C4-2B (cell line): ENCODE measurements around the gene TENM4.

Source experiments
- H3K27ac ChIP-seq: fragments of 450-650 bp; 2 replicates; pipeline ENCODE4 v1.5.1; 2017
- ZFX ChIP-seq: fragments of 450-650 bp; IDR thresholded peaks from 2 replicates; pipeline ENCODE4 v1.6.1; 2017
- TF ChIP-seq, protein P1 (sequence below): fragments of 450-650 bp; conservative IDR thresholded peaks from 2 replicates; pipeline ENCODE4 v1.5.1; 2017; ENCODE audit warnings: mild to moderate bottlenecking

TENM4 gene

DNA sequence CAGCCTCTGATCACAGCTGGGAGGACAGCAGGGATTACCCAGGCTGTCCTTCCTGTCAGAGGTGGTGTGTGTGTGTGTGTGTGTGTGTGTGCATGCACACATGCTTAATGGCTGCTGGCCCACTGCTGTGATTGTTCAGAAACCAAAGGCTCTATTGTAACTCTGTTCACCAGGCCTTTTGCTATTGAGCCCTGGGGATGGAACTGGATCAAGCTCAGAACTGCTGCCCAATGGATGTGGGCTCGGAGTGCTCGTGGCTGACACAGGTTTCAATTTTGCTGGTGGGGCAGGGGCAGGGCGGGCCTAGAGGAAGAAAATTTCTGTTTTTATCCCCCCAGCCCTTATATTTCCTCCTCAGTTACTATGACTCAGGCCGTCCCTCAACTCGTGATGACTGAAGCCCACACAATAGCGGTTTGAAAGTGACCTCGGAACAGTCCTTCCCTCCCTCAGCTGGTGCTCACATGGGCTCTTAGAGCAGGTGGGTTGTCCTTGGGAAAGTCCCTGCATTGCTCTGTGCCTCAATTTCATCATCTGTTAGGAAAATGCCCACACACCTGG lies 359.3 kb downstream of the TENM4 start:
- H3K27ac ChIP-seq = no peak overlapping the region
- TF ChIP-seq, protein P1, sequence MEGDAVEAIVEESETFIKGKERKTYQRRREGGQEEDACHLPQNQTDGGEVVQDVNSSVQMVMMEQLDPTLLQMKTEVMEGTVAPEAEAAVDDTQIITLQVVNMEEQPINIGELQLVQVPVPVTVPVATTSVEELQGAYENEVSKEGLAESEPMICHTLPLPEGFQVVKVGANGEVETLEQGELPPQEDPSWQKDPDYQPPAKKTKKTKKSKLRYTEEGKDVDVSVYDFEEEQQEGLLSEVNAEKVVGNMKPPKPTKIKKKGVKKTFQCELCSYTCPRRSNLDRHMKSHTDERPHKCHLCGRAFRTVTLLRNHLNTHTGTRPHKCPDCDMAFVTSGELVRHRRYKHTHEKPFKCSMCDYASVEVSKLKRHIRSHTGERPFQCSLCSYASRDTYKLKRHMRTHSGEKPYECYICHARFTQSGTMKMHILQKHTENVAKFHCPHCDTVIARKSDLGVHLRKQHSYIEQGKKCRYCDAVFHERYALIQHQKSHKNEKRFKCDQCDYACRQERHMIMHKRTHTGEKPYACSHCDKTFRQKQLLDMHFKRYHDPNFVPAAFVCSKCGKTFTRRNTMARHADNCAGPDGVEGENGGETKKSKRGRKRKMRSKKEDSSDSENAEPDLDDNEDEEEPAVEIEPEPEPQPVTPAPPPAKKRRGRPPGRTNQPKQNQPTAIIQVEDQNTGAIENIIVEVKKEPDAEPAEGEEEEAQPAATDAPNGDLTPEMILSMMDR = no peak
- no peak for TF ChIP-seq ZFX

DNA sequence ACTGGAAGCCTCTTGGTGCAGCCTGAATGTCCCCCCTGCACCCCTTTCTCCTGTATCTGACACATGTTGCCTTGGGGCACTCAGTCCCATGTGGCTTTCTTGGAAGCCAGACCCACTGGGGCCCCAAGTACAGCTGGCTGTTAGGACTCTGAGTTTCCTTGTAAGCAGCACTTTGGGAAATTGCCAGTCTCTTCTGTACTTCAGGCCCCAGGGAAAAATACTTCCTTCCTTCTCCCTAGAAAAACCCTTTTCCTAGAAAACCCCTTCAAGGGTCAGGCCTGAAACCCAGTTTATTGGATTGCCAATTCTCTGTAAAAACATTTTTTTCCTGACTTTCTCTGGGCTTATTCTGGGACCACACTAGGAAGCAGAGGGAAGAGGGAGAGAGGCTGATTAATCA lies 360.3 kb downstream of the TENM4 start:
- no peak overlapping the region for H3K27ac ChIP-seq

DNA sequence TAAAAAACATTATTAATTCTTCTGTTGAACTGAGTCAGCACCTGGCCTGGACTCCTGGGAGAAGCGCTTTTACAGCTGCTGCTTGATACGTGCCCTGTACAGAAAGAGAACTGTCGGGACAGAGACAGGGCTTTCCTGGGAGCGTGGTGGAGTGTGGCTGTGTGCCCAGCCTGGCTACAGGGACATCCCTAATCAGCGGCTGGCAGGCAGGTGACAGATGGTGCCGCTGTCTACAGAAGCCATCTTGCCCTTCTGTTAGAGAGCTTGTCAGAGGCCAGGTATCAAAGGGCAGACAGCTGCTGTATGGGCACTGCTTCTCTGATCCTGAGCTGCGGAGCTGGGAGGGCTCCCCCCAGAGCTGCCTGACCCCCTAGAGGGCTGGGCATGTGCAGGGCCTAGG lies 361.8 kb downstream of the TENM4 start:
- no peak overlapping the region for H3K27ac ChIP-seq
- TF ChIP-seq ZFX = no peak
- TF ChIP-seq, protein P1 = no peak

More for the DNA sequence above, 360.3 kb downstream of the TENM4 start:
- no peak for TF ChIP-seq ZFX
- TF ChIP-seq, protein P1 = no peak

DNA sequence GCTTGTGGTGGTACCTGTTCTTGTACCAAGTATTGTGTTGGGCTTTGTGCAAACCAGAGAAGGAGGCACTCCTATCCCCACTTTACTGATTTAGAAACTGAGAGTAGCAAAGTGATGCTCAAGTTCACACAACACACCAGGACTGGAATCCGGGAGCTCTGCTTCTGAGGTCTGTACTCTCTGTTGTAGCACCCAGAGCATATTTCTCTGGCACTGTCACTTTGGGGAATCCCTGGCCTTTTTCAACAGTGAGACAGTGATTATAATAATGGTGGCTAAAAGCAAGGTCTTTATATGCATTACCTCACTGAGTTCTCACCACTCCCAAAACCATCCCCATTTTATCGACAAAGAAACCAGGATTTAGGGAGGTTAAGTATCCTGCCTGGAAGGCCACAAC lies 362.4 kb downstream of the TENM4 start:
- TF ChIP-seq, protein P1 = no peak
- TF ChIP-seq ZFX = no peak
- no peak overlapping the region for H3K27ac ChIP-seq

DNA sequence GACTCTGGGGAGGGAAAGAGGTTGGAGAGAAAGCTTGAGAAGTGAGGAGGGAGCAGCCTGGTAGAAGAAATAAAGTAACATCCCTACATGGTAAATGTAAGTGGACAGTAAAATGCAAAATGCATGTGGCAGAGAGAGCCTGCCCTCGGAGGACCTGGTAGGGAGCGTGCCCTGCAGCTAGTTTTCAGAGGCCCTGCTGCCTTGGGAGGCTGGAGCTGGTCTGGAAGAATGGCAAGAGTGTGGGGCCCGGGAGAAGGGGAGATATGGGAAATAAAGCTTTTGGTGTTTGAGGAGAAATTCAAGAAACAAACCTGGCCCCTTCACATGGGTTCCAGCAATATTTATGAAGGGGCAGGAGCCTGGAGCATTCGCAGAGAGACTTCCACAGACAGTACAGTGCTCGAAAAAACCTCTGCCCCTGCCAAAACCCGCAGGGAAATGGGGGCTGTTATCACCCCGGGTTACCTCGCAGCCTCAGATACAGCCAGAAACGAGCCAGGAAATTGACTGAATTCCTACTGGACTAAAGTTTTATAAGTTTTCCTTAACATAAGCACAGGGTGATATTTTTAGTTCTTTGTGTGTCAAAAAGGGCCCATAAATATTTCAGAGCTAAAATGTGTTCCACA lies 363.0 kb downstream of the TENM4 start:
- TF ChIP-seq, protein P1 = no peak
- no peak for TF ChIP-seq ZFX

DNA sequence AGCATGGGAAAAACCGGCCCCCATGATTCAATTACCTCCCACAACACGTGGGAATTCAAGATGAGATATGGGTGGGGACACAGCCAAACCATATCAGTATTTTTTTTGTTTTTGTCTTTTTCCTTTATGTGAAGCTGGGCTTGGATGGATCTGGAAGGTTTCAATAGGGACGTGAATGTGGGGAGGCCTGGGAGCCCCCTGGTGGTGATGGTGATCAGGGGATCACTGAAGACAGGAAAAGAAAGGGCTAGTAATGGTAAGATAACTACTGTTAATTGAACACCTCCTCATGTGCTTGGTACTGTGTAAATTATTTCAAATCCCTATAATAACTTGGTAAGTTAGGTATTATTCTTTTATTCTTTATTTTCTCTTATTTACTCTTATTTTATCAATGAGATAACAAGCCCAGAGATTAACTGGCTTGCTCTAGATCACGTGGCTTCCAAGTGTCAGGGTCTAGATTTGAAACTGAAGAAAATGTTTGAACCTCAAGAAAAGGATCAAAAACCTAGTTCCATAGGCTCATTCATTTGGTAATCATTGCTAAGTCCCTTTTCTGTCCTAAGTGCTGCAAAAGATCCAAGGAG lies 364.2 kb downstream of the TENM4 start:
- no peak overlapping the region for H3K27ac ChIP-seq
- TF ChIP-seq, protein P1 = peak; percentile 85
- no peak for TF ChIP-seq ZFX

More for the DNA sequence above, 363.0 kb downstream of the TENM4 start:
- H3K27ac ChIP-seq = no peak overlapping the region

DNA sequence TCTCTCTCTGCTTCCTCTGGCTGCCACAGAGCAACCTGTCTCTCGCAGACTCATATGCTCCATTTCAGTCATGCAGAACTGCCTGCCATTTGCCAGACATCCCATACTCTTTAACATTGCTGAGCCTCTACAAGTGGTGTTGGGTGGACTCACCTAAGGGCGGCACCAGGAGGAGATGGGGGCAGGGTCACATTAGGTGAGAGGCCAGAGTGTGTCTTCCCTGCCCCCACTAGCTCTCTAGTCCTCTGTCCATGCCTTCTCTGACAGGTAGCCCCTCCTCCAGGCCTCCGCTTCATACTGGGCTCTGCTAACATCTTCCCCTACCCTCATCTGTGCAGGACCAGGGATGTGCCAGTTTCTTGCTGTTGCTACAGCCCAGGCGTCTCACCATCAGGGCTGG lies 366.3 kb downstream of the TENM4 start:
- TF ChIP-seq, protein P1 = no peak
- TF ChIP-seq ZFX = no peak
- no peak overlapping the region for H3K27ac ChIP-seq
